GM08714 (cell line): ENCODE results near the gene TACR2.

Source experiments
- H3K4me3 ChIP-seq: fragments of 200-500 bp; sonication (Bioruptor generic); 2 replicates; pipeline ENCODE4 v1.5.1; 2014; ENCODE audit warnings: mild to moderate bottlenecking, low read length, inconsistent platforms
- ZNF274 ChIP-seq: IDR thresholded peaks from 2 replicates; pipeline ENCODE4 v1.6.1; 2012; ENCODE audit warnings: mild to moderate bottlenecking, low read depth, low read length

The TACR2 gene

DNA sequence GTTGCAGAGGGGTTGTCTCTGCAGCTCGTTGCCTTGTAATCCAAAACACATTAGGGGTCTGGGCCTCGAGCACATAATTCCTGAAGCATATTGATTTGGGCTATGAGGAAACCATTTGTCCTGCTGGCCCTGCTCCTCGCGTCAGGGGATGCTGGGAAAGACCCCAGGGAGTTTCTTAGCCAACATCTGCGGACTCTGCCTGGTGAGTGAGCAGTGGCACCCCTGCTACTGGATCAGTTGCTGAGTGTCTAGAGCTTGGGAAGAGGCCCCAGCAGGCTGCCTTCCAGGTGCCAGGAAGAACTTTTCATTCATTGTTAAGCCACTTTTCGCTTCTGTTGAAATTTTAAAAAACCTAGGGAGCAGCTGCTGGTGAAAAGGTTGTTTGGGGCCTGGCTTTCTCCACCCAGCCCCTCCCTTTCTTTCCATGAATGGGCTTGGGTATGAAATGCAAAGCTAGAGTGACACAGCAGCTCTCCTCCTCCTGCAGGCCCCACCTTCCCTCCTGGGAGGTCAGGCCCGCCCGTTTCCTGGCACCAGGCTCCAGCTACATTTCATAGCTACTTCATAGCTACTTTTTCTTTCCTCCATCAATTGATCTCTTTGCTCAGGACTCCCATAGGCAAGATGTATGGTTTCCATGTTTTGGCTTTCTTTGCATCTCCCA, 26.8 kb downstream of the TACR2 start:
- no peak for TF ChIP-seq ZNF274
- H3K4me3 ChIP-seq: no peak overlapping the region

DNA sequence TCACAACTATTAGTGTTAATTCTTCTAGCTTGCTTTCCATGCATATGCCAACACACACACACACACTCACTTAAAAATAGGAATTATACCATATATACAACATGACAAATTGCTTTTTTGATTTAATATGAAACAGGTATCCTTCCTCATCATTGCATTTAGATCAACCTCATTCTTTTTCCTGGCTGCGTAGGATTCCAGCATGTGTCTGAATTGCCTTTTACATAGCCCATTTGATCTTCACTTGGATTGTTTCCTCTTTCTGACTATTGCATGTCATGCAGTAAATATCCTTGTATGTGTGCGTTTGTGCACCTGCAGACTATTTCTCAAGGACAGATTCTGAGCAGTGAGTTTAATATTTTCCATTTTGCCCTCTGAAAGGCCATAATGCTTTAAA, 28.2 kb downstream of the TACR2 start:
- TF ChIP-seq ZNF274: no peak
- H3K4me3 ChIP-seq: no peak overlapping the region

DNA sequence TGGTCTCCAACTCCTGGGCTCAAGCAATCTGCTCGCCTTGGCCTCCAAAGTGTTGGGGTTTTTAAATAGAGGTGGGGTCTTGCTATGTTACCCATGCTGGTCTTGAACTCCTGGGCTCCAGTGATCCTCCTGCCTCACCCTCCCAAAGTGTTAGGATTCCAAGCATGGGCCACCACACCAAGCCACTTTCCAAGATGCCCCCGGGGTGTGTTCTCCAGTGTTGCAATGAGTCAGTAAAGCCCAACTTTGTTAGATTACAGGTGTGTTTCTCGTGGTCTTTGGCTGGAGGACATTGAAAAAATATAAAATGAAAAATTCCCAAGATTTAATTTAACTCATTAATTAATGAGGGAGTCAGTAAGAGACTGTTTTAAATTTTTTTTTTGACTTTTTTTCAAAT, 29.2 kb downstream of the TACR2 start:
- H3K4me3 ChIP-seq: no peak overlapping the region
- no peak for TF ChIP-seq ZNF274

DNA sequence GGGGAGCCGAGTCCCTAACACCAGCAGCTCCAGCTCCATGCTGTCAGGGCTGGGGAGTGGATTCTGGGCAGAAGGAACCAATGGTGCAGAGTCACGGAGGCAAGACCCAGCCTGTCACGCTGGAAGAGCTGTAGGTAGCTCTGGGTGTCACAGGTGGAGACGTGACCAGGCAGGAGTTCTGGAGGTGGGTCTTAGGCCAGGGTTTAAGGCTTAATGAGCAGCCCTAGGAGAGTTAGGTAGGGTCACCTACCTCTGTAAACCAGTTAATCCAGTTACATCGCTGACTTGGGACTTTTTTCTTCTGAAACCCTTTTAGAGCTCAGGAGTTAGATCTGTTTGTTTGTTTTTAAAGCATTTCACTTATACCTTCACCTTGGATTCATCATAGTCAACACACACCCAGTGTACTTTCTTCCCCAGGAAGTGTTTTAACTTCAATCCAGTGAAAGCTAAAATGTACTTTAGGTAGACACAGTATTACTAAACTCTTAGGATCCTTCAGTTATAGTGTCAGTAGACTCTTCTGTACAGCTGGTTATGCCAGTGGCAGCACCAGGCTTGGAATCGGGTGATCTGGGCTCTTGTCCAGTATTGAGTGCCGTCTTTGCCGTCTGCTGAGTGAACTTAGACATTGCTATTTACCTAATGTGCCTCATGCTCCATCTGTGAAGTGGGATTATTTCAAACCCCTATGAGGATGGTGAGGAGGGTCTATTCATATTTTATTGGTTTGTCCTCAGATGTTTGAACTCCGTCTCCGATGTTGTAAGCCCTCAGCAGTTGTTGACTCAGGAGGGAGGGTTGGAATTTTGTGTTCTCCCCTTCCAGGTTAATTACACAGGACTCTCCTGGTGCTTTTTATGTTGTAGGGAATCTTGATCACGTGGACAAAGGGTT, 31.0 kb downstream of the TACR2 start:
- H3K4me3 ChIP-seq: no peak overlapping the region
- no peak for TF ChIP-seq ZNF274

DNA sequence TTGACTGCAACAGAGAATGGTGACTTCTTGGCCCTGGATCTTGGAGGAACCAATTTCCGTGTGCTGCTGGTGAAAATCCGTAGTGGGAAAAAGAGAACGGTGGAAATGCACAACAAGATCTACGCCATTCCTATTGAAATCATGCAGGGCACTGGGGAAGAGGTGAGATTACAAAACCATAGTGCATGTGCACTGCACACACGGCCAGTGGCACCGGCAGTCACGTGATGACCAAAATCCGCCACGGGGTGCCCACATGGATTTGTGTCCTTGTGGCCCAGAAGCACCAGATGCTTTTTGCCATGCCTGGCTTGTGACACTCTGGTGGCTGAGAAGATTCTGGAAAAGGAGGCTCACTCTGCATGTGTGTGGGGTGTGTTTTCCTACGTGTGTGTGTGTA, 32.4 kb downstream of the TACR2 start:
- no peak overlapping the region for H3K4me3 ChIP-seq

DNA sequence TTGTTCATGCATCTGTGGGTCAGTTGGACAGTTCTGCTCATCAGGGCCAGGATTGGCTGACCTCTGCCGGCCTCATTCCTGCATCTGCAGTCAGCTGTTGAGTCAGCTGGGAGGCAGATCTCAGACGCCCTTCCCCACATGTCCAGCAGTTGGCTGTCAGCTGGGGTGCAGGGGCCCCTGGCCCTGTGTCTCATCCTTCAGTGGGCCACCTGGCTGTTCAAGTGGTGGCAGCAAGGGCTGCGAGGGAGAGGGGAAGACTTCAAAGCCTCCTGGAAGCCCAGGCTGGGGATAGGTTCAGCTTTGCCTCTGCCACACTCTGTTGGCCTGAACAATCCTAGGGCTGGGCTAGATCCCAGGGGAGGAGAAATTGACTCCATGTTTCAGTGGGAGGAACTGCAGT, 33.2 kb downstream of the TACR2 start:
- TF ChIP-seq ZNF274: no peak
- no peak overlapping the region for H3K4me3 ChIP-seq

More for the DNA sequence above, 32.4 kb downstream of the TACR2 start:
- TF ChIP-seq ZNF274: no peak

DNA sequence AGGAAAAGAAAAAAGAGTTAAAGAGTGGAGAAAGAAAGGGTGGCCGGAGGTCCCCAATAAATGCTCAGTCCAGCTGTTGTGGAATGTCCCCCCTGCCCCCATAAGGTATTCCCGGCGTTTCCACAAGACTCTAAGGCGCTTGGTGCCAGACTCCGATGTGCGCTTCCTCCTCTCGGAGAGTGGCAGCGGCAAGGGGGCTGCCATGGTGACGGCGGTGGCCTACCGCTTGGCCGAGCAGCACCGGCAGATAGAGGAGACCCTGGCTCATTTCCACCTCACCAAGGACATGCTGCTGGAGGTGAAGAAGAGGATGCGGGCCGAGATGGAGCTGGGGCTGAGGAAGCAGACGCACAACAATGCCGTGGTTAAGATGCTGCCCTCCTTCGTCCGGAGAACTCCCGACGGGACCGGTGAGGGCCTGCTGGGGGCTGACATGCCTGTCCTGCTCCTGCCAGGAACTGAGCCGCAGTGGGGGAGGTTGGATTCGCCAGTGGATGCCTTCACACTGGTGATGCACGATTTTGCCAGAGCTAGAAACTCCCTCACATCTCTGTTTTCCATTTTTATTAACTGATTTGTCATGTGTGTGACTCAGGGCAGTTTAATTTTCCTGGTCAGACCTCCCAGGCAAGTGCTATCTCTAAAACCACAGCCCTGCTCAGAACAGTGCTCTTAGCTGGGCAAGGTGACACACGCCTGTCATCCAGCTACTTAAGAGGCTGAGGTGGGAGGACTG, 34.2 kb downstream of the TACR2 start:
- TF ChIP-seq ZNF274: no peak

DNA sequence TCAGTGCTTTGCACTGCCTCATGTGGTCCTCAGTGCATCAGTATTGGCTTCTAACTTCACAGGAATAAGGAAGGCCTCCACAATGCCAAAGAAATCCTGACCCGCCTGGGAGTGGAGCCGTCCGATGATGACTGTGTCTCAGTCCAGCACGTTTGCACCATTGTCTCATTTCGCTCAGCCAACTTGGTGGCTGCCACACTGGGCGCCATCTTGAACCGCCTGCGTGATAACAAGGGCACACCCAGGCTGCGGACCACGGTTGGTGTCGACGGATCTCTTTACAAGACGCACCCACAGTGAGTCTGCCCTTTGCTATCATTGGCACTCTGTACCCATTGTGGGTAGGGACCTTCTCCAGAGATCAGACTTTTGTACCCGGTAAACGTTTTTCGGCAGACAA, 36.9 kb downstream of the TACR2 start:
- no peak for TF ChIP-seq ZNF274
- no peak overlapping the region for H3K4me3 ChIP-seq

More for the DNA sequence above, 34.2 kb downstream of the TACR2 start:
- no peak overlapping the region for H3K4me3 ChIP-seq

DNA sequence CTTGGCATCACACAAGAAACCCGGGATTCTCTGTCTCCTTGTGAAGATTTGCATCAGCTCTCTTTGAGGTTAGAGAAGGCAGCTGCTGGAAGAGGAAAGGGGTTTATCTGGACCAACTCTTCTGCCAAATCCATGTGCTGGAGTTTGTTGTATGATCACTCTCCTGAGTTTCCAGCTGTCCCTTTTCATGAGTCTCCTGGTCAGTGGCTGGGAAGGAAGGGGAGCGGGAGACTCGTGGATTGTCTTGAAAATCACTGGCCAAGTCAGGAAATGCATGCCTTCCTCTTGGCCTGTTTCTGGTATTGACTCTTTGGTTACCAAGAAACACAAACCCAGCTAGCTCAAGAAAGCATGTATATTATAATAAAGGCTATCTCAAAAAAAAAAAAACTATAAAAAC, 38.8 kb downstream of the TACR2 start:
- no peak for TF ChIP-seq ZNF274
- H3K4me3 ChIP-seq: no peak overlapping the region

DNA sequence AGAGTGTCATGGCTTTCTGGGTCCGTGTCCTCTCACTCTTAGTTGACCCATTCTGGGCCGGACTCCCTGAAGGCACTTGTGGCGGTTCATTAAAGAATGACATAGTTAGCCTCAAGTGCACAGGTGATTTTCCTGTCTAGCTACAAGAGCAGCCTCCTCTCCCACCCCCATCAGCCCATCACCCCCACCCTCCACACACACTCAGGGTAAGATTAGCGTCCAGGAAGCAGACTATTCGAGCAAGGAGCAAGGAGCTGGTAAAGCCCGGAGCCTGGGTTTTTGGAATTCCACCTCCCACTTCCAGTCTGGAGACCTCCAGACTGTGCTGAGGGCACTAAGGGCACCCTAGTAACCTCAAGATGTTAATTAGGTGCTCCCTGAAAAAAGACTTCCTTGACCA, 39.5 kb downstream of the TACR2 start:
- no peak overlapping the region for H3K4me3 ChIP-seq
- no peak for TF ChIP-seq ZNF274

DNA sequence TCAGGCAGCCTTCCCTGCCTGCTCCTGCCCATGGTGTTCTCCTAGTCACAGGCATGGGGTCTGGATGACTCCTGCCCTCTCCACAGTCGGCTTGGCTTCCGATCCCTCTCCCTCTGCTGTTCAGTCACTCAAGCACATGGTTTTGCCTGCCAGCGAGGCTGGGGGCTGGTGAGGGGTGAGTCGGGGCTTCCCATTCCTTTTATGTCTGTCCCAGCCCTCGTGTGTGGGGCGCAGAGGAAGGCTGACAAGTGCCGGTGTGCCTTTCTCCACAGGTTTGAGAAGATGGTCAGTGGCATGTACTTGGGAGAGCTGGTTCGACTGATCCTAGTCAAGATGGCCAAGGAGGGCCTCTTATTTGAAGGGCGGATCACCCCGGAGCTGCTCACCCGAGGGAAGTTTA, 40.1 kb downstream of the TACR2 start:
- TF ChIP-seq ZNF274: no peak
- no peak overlapping the region for H3K4me3 ChIP-seq

DNA sequence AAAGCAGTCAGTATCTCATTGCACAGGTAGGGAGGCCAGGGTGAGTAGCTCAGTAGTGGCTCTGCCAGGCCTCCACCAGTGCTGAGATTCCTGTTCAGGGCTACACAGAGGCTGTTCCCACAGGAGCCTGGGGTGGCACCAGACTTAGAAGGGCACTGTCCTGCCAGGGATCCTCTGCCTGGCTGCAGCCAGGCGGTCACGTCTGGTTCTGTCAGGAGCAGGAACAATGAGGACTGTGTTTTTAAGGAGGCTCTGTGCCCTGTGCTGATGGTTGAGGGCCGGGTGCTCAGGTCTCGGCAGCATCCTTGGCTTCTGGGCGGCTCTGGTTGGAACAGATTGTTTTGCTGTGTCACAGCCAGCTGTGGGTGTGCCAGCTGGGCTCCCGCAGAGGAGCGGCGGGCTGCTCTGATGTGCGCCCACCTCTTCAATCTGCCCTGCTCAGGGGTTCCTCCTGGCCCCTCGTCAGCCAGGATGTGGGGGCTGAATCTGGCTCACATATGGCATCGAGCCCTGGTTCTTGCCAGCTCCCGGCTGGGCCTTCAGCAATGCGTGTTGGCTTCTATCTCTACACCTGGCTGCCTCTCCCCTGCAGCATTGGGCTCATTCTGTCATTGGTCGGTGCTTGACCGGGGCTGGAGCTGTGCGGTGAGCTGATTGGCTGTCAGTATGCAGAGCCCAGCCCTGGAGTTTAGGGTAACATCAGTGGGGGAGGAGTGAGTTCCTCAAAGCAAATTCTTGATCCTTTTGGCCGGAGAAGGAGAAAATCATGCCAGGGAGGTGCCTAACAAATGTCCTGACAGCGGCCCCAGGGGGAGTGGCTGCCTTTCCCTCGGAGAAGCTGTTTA, 41.2 kb downstream of the TACR2 start:
- TF ChIP-seq ZNF274: no peak
- H3K4me3 ChIP-seq: no peak overlapping the region

DNA sequence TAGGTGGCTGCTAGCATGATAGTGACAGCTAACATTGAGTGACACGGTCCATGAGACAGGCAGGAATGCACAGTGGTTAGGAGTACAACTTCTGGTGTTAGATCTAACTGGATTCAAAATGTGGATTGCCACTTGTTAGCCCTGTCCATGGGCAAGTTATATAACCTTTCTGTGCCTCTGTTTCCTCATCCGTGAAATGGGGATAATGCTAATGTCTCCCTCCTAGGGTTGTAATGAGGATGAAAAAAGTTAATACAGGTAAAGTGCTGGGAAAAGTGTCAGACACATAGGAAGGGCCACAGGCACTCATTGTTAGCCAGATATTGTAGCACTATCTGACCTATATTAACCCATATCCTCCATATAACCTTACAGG, 41.8 kb downstream of the TACR2 start:
- TF ChIP-seq ZNF274: no peak
- no peak overlapping the region for H3K4me3 ChIP-seq

DNA sequence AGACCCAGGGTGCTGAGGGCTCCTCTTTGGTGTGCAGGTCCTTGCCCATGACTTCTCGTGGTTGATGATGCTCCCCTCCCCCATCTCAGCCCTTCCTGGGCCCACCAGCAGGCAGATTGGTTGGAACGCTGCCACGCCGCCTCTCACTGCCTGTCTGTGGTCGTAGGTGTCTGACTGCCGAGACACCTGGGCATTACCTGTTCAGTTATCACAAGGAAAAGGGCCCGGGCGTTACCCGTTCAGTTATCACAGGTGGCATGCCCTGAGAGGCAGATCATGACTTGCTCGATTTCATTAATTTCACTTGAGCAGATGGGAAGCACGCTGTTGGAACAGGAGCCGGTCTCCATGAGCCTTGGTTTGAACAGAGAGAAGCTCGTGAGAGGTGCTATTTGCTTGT, 42.5 kb downstream of the TACR2 start:
- H3K4me3 ChIP-seq: no peak overlapping the region
- TF ChIP-seq ZNF274: no peak
